ENCODE measurements around the gene MEGF10. TPM values are rescaled to one million over a fixed set of nuclear protein-coding genes. Genes with fewer than 3 reads are reported as not detected.

Gene MEGF10
- total RNA-seq, 1 experiment from 2014 or later, result not detected

DNA sequence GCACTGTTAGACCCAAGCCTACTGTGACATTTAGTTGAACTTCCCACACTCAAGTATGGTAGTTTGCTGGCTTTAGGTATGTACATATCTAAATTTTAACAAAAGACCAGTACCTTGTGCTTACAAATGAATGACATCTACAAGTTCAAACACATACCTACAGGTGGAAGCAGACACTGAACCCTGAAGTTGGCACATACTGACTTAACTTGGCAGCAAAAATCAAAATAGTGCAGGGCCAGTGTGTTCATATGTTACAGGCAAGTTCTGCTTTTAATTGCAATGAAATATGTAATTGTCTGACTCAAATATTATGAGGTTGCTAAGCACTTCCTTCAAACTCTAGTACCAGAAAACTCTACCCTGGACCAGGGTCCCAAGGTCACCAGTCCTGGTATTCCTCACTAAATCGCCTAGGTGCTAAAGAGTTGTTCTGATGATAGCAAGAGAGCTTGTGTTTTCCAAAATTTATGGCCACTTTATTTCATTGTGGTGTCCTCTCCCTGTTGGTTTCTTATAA lies 77.4 kb downstream of the MEGF10 start:
- Histone ChIP-seq H3K9me2 (ENCODE audit: insufficient read depth) (no peaks in the 10 kb centered on the region), H3F3A (ENCODE audit: insufficient read depth, low read depth) (no peaks in the 10 kb centered on the region), H3K79me2 (ENCODE audit: low read depth) (no peaks in the 10 kb centered on the region), H3K4me1 (replicated peaks; ENCODE audit: insufficient read depth) (no peaks in the 10 kb centered on the region), H3K4me3 (no peak overlapping the region), H3K27ac (no peak overlapping the region), H3K36me3 (ENCODE audit: low read depth) (no peaks in the 10 kb centered on the region), H3K4me2 (no peak overlapping the region), H3K9me3 (ENCODE audit: insufficient read depth, low read depth) (no peaks in the 10 kb centered on the region), H2AFZ (no peak overlapping the region), H4K20me1 (ENCODE audit: insufficient read depth) (no peaks in the 10 kb centered on the region), H3K27me3 (ENCODE audit: insufficient read depth, low read depth) (no peaks in the 10 kb centered on the region)
- TF ChIP-seq EZH2 (IDR thresholded peaks at IDR 0.05; ENCODE audit: low read depth), result no peak
- TF ChIP-seq, protein P1, sequence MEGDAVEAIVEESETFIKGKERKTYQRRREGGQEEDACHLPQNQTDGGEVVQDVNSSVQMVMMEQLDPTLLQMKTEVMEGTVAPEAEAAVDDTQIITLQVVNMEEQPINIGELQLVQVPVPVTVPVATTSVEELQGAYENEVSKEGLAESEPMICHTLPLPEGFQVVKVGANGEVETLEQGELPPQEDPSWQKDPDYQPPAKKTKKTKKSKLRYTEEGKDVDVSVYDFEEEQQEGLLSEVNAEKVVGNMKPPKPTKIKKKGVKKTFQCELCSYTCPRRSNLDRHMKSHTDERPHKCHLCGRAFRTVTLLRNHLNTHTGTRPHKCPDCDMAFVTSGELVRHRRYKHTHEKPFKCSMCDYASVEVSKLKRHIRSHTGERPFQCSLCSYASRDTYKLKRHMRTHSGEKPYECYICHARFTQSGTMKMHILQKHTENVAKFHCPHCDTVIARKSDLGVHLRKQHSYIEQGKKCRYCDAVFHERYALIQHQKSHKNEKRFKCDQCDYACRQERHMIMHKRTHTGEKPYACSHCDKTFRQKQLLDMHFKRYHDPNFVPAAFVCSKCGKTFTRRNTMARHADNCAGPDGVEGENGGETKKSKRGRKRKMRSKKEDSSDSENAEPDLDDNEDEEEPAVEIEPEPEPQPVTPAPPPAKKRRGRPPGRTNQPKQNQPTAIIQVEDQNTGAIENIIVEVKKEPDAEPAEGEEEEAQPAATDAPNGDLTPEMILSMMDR (conservative IDR thresholded peaks at IDR 0.05), result no peak
- ChIA-PET POLR2A (ENCODE audit: unreplicated experiment) (no interaction called here), CTCF (no interaction called here)
- no TSS peak for BruUV-seq (replicated peaks)
- no peak for DNase-seq
- intact Hi-C loops (cut with micrococcal nuclease; ENCODE audit: unreplicated experiment), result no loop called here

DNA sequence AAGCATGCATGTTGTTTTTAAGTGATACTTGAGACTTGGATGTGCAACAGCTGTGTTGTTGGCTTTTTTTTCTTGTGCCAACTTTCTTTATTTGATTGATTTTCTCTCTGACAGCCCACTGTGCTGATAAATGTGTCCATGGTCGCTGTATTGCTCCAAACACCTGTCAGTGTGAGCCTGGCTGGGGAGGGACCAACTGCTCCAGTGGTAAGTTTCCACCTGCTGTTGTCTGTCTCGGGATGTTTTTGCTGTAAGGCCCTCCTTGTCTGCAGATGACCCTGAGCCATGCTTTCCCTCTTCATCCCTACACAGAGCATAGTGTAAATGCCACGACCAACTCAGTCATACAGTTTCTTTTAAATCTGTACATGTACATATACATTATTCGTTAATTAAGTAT lies 79.2 kb downstream of the MEGF10 start:
- Histone ChIP-seq H3K4me3 (no peak overlapping the region), H3K4me2 (no peak overlapping the region), H3K27ac (no peak overlapping the region), H4K20me1 (ENCODE audit: insufficient read depth) (no peaks in the 10 kb centered on the region), H3K4me1 (replicated peaks; ENCODE audit: insufficient read depth) (no peaks in the 10 kb centered on the region), H3K9me2 (ENCODE audit: insufficient read depth) (no peaks in the 10 kb centered on the region), H3K27me3 (ENCODE audit: insufficient read depth, low read depth) (no peaks in the 10 kb centered on the region), H3K36me3 (ENCODE audit: low read depth) (no peaks in the 10 kb centered on the region), H3K9me3 (ENCODE audit: insufficient read depth, low read depth) (no peaks in the 10 kb centered on the region), H3K79me2 (ENCODE audit: low read depth) (no peaks in the 10 kb centered on the region), H3F3A (ENCODE audit: insufficient read depth, low read depth) (no peaks in the 10 kb centered on the region), H2AFZ (no peak overlapping the region)
- ChIA-PET CTCF (no interaction called here), POLR2A (ENCODE audit: unreplicated experiment) (no interaction called here)
- no TSS peak for BruUV-seq (replicated peaks)
- DNase-seq, result no peak
- TF ChIP-seq, protein P1 (conservative IDR thresholded peaks at IDR 0.05), result no peak
- no peak for TF ChIP-seq EZH2 (IDR thresholded peaks at IDR 0.05; ENCODE audit: low read depth)
- intact Hi-C loops (cut with micrococcal nuclease; ENCODE audit: unreplicated experiment), result no loop called here

GRCh38 chr5:127370631-127371030 lies 80.0 kb downstream of the MEGF10 start:
- no TSS peak for BruUV-seq (replicated peaks)
- no peak overlapping the region for H2AFZ ChIP-seq
- no peaks in the 10 kb centered on the region for H3K27me3 ChIP-seq (ENCODE audit: insufficient read depth, low read depth)
- TF ChIP-seq, protein P1 (conservative IDR thresholded peaks at IDR 0.05), result no peak
- no peak for TF ChIP-seq EZH2 (IDR thresholded peaks at IDR 0.05; ENCODE audit: low read depth)
- H3K4me3 ChIP-seq, result no peak overlapping the region
- no peaks in the 10 kb centered on the region for H3F3A ChIP-seq (ENCODE audit: insufficient read depth, low read depth)
- DNase-seq, result no peak
- no peaks in the 10 kb centered on the region for H3K79me2 ChIP-seq (ENCODE audit: low read depth)
- no peaks in the 10 kb centered on the region for H3K36me3 ChIP-seq (ENCODE audit: low read depth)
- no peaks in the 10 kb centered on the region for H3K9me3 ChIP-seq (ENCODE audit: insufficient read depth, low read depth)
- intact Hi-C loops (cut with micrococcal nuclease; ENCODE audit: unreplicated experiment), result no loop called here
- no peak overlapping the region for H3K27ac ChIP-seq
- ChIA-PET CTCF (no interaction called here), POLR2A (ENCODE audit: unreplicated experiment) (no interaction called here)
- no peaks in the 10 kb centered on the region for H3K9me2 ChIP-seq (ENCODE audit: insufficient read depth)
- H4K20me1 ChIP-seq (ENCODE audit: insufficient read depth), result no peaks in the 10 kb centered on the region
- no peaks in the 10 kb centered on the region for H3K4me1 ChIP-seq (replicated peaks; ENCODE audit: insufficient read depth)
- H3K4me2 ChIP-seq, result no peak overlapping the region

Measured in PC-9 (cell line).